GM18858 (cell line): ENCODE measurements around the gene SLC35E1.
"Not testable (repeated sequence)": the region's sequence is repeated elsewhere in the genome, so short reads cannot be mapped to it uniquely, and the experiment has no call there.

Source experiments
- ATAC-seq: cut with Tn5 transposase; IDR thresholded peaks from one replicate; pipeline ENCODE4 v1.9.1; 2021; ENCODE audit not compliant: unreplicated experiment

SLC35E1 gene

DNA sequence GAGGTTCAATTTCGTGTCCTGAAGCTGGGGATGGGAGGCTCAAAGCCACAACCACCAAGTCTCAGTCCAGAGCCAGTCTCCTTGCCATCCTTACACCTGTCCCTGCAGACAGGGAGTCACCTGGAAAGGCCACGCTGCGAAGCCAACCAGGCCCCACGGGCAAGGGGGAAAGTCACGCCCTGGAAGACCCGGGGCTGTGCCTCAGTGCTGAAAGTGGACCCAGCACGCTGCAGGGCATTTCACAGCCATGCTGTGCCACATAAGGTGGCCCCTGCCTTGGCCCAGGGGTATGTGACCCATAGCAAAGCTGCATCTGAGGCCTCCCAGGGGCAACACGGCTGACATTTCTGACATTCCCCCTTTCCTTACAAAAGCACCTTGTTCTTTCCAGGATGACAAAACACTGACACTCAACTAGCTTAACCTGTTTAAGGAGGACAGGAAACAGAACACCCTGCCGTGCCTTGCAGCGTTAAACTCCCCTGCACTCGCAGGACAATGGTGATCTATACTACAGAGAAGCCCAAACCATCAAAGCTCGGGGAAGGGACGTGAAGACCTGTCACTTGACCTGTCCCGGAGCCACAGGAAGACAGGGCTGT, 44.8 kb downstream of the SLC35E1 start:
- no peak for ATAC-seq

GRCh38 chr19:16525751-16526481, 46.3 kb downstream of the SLC35E1 start:
- ATAC-seq = no peak

DNA sequence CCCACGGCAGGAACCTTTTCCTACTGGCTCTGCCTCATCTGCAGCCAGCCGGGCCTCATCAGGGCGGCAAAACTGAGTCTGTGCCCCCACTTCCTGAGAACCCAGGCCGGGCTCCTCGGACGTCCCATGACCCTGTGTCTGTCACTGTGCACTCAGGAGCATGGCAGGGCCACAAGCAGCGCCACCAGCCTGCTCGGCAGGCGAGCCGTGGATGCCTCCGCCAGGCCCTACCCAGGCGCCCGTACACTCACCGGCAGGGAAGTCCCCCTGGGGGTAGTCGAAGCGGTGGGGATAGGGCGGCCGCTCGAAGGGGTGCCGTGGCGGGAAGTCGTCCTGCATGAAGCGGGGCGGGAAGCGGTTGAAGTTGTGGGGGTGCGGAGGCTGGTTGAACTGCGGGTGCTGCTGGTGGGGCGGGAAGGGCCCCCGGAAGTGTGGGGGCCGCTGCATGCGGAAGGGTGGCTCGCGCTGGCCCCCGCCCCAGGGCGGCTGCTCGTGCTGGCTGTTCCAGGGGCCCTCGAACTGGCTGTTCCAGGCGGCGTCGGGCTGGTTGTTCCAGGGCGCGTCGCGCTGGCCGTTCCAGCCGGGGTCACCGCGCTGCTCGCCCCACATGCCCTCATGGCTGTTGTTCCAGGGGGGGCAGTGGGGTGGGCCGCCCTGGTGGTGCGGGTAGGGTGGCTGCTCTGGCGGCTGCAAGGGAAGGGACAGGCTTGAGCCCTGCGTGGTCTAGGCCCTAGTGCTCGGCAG, 47.1 kb downstream of the SLC35E1 start:
- ATAC-seq = no peak

GRCh38 chr19:16522559-16523377, 49.4 kb downstream of the SLC35E1 start:
- ATAC-seq = no peak

GRCh38 chr19:16521715-16522289, 50.4 kb downstream of the SLC35E1 start:
- ATAC-seq = no peak

DNA sequence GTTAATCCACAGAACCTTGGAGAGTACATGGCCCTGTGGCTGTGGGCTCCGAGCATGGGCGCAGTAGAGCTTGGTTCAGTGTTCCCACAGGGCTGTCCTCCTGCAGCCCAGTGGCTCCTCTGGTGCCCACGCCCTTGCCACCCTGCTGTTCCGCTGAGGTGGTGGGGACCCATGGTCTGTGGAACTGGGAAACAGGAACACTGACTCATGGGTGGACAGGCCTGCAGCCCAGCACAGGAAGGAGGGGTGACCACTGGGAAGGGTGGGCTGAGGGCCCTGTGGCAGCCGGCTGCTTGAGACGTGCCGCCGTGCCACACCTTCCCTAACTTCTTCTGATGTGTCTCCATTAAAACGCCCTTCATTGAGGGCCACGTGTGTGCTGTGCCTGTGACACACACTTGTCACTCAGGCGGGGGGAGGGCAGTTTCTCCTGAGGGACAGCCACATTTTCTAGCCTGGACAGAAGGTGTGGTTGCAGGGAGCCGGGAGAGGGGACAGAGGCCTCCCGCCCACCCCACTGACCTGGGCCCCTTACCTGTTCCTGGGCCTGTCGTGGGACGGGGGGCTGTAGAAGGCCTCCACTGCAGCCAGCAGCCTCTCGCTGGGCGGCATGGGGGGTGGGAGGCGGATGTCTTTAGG, 51.1 kb downstream of the SLC35E1 start:
- ATAC-seq = no peak

DNA sequence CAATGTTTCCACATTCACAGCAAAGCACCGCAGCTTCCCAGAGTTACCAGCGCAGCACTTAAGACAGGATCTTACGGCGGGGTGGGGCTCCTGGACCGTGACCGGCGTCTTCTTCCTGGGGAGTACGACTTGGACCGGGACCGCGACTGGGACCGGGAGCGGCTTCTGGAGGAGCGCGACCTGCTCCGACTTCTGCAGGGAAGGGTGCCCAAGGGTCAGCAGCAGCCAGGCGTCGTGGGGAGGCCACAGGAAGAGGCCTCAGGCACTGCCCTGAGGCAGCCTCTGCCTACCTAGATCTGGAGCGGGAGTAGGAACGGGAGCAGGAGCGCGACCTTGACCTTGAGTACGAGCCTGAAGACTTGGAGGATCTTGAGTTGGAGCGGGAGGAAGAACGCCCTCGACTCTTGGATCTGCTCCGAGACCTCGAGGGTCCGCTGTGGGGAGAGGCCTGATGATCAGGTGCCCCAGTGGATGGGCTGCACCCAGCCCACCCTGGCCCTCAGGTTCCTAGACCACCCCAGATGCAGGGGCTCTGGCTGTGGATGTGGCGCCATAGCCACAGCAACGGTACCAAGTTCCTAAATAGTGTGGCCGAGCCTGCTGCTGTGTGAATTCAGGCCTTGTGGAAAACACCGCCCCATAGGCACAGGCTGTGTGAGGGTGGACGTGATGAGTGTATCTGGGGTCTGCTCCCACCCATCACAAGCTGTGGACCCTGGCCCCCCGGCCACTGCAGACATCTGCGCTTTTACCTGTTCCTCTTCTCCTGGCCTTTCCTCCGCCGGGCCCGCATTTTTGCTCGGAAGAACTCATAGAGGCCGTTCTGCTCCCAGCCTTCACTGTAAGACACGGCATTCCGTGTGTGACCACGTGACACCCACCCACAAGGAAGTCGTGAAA, 51.9 kb downstream of the SLC35E1 start:
- no peak for ATAC-seq

DNA sequence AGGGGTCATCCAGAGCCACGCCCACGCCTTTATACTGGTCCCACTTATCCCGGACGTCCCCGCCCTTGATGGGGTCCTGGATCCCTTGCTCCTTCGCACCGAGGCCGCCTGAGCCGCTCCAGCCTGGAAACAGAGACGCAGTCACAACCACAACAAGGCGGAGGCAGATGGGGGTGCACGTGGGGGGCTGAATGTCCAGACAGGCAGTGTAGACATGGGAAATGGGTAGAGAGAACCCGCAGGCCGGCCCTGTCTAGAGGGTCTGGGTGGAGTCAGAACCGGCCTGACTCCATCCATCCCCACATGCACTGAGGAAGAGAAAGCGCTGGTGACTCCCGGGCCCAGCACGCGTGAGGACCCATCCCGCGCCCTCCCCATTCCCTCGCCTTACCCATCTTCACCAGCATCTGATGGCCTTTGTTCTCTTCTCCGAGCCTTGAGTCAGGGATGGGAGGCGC, 53.0 kb downstream of the SLC35E1 start:
- ATAC-seq = no peak

DNA sequence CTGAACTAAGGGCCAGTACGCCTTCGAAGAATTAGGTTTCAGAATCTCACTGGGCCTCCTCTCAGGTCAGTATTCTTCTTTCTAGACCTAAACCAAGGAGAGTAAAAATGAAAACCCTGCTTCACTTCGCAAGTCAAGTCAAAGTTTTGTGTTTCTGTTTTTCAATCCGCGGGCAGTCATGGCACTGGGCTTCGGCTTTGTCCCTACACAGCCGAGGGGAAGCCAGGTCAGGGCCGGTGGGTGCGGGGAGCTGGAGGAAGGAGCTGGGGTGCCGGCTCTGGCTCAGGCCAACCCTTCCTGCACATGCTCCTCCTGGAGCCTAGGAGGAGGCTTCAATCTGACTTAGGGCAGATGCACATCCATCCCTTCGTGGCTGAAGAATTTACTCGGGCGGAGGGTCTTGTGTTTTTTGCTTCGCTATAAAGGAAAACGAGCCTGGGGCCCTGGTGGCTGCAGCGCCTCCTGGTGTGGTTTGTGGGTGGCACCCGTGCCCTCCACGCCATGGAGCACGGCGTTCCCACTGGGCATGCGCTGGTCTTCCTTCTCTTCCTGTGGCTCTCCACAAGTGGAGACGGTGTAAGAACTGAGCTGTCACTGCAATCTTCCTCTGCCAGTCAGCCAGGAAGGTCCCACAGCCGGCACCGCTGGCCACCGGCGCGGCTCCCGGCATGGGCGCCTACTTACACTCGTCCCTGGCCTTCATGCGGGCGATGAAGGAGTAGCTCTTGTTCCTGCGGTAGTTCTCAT, 53.6 kb downstream of the SLC35E1 start:
- no peak for ATAC-seq

GRCh38 chr19:16518061-16518460, 54.2 kb downstream of the SLC35E1 start:
- ATAC-seq = no peak

- no peak for ATAC-seq
Observed at GRCh38 chr19:16516923-16517610, 55.1 kb downstream of the SLC35E1 start.

- ATAC-seq = no peak
Observed at GRCh38 chr19:16516381-16516780, 55.8 kb downstream of the SLC35E1 start.

GRCh38 chr19:16514383-16515019, 57.7 kb downstream of the SLC35E1 start:
- no peak for ATAC-seq

DNA sequence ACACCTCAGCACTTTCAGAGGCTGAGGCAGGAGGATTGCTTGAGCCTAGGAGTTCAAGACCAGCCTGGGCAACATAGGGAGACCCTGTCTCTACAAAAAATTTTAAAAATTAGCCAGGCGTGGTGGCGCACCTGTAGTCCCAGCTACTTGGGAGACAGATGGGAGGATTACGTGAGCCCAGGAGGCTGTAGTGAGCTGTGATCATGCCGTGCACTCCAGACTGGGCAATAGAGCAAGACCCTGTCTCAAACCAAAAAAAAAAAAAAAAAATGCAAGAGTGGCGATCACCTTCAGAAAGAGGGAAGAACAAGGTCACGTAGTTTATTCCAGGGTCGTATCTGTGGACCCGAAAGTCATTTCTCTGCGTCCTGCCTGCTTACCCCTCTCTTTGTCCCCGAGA, 59.6 kb downstream of the SLC35E1 start:
- ATAC-seq = not testable (repeated sequence)

DNA sequence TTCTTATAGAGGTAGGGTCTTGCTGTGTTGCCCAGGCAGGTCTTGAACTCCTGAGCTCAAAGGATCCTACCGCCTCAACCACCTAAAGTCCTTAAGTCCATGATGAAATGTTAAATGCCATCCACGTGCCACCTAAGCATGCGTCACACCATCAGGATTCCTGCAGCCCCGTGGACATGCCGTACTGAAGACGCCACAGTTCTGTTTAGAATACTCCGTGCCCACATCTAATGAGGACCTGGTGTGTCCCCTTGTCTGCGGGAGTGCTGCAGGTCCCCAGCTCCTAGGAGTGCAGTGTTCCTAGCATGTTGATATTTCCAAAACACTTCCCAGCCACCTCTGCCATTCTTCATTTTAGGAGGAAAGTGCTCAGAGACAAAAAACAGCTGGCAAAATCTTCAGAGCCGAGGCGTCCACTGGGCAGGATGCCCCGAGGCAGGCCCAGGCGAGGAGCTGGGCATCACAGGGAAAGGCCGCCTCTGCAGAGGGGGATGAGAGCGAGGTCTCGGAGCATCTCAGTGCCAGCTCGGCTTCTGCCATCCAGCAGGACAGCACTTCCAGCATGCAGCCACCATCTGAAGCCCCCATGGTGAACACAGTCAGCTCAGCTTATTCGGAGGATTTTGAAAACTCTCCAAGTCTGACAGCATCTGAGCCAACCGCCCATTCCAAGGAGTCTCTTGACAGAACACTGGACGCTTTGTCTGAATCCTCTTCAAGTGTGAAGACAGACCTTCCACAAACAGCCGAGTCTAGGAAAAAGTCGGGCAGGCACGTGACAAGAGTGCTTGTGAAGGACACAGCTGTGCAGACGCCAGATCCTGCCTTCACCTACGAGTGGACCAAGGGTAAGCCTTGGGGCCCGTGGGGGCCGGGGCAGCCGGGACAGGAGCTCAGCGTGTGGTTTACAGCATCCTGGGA, 62.8 kb downstream of the SLC35E1 start:
- no peak for ATAC-seq

GRCh38 chr19:16508546-16508945, 63.7 kb downstream of the SLC35E1 start:
- ATAC-seq = no peak
